SK-MEL-5 (cell line): ENCODE measurements around the gene RORB. TPM values are rescaled to one million over a fixed set of nuclear protein-coding genes. Genes with fewer than 3 reads are reported as not detected.

Source experiments
- DNase-seq: peaks from one replicate; pipeline ENCODE4 v3.0.0-alpha.2; 2016; ENCODE audit warnings: low read depth, low spot score
- in situ Hi-C: cut with HindIII; loops from 2 replicates; pipeline ENCODE4 v1.10.0; 2016; ENCODE audit warnings: low sequenced_read_pairs, high pct_unique_total_duplicates, low pct_unique_long_range_greater_than_20kb
- total RNA-seq: library from RNA; depleted of rRNA; stranded (reverse); fragments of >200 nt; shearing (Covaris generic); gene quantifications from 2 replicates; pipeline ENCODE4 v1.2.3, GENCODE V29; 2014

The RORB gene
- total RNA-seq, 1 experiment from 2014 or later: not detected

GRCh38 chr9:74662674-74663073, 165.5 kb downstream of the RORB start:
- DNase-seq: no peak
- in situ Hi-C loops: no loop called here

- no peak for DNase-seq
- in situ Hi-C loops: no loop called here
These were observed 166.3 kb downstream of the RORB start for GRCh38 chr9:74663439-74663838.

- DNase-seq: no peak
- in situ Hi-C loops: no loop called here
These were observed 169.6 kb downstream of the RORB start for GRCh38 chr9:74666625-74667316.

GRCh38 chr9:74672237-74672636, 175.1 kb downstream of the RORB start:
- no peak for DNase-seq
- in situ Hi-C loops: no loop called here

- in situ Hi-C loops: no loop called here
- DNase-seq: no peak
These were observed 176.9 kb downstream of the RORB start for GRCh38 chr9:74674077-74674476.

GRCh38 chr9:74681906-74682305, 184.8 kb downstream of the RORB start:
- no peak for DNase-seq
- in situ Hi-C loops: no loop called here

GRCh38 chr9:74683322-74683721, 186.2 kb downstream of the RORB start:
- in situ Hi-C loops: no loop called here
- no peak for DNase-seq

- DNase-seq: peak; percentile 43
- in situ Hi-C loops: no loop called here
These were observed 193.9 kb downstream of the RORB start for GRCh38 chr9:74691058-74691457.

GRCh38 chr9:74696520-74696919, 199.4 kb downstream of the RORB start:
- in situ Hi-C loops: no loop called here

GRCh38 chr9:74697535-74697934, 200.4 kb downstream of the RORB start:
- in situ Hi-C loops: no loop called here
- no peak for DNase-seq

More at GRCh38 chr9:74696520-74696919, 199.4 kb downstream of the RORB start:
- no peak for DNase-seq

GRCh38 chr9:74711341-74711740, 214.2 kb downstream of the RORB start:
- in situ Hi-C loops: no loop called here
- no peak for DNase-seq

GRCh38 chr9:74718709-74719108, 221.6 kb downstream of the RORB start:
- in situ Hi-C loops: no loop called here
- no peak for DNase-seq

- no peak for DNase-seq
- in situ Hi-C loops: no loop called here
These were observed 222.2 kb downstream of the RORB start for GRCh38 chr9:74719306-74719705.

GRCh38 chr9:74721696-74722660, 224.8 kb downstream of the RORB start:
- in situ Hi-C loops: no loop called here
- no peak for DNase-seq

GRCh38 chr9:74724317-74724716, 227.2 kb downstream of the RORB start:
- no peak for DNase-seq

GRCh38 chr9:74726581-74726980, 229.4 kb downstream of the RORB start:
- no peak for DNase-seq
- in situ Hi-C loops: no loop called here

More at GRCh38 chr9:74724317-74724716, 227.2 kb downstream of the RORB start:
- in situ Hi-C loops: no loop called here

- no peak for DNase-seq
- in situ Hi-C loops: no loop called here
These were observed 231.0 kb downstream of the RORB start for GRCh38 chr9:74728176-74728575.

- DNase-seq: no peak
- in situ Hi-C loops: no loop called here
These were observed 232.1 kb downstream of the RORB start for GRCh38 chr9:74729136-74729695.
